GM19025 (cell line): ENCODE measurements around the gene SFTA2.

Source experiments
- ATAC-seq: cut with Tn5 transposase; IDR thresholded peaks from one replicate; pipeline ENCODE4 v1.9.1; 2021; ENCODE audit warnings: mild to moderate bottlenecking, low read depth, moderate library complexity; ENCODE audit not compliant: unreplicated experiment

SFTA2 gene

DNA sequence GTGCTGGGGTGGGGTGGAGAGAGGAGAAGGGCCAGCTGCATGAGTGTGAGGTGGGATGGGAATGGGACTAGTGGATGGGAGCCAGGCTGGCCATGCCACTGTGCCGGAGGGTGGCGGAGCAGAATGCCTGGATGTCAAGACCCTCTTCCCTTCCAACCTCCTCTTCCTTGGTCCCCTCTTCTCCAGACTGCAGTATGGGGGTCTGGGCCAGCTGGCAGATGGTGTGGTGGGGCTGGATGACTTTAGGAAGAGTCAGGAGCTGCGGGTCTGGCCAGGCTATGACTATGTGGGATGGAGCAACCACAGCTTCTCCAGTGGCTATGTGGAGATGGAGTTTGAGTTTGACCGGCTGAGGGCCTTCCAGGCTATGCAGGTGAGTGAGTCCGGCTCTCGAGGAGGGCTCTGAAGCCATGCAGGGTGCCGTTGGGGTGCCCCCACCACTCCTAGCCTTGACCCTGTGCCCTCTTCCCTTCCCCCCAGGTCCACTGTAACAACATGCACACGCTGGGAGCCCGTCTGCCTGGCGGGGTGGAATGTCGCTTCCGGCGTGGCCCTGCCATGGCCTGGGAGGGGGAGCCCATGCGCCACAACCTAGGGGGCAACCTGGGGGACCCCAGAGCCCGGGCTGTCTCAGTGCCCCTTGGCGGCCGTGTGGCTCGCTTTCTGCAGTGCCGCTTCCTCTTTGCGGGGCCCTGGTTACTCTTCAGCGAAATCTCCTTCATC, 40.0 kb downstream of the SFTA2 start:
- no peak for ATAC-seq

DNA sequence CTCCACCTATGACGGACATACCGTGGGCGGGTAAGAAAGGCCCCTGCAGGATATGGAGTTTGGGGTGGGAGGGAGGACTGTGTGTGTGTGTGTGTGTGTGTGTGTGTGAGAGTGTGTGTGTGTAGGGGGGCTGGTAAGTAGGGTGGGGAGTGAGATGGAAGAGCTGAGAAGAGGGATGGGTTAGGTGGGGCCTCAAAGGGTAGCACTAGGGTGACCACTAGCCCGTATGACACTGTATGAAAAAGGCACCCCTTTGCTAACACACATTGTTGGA, 40.6 kb downstream of the SFTA2 start:
- ATAC-seq, result no peak

DNA sequence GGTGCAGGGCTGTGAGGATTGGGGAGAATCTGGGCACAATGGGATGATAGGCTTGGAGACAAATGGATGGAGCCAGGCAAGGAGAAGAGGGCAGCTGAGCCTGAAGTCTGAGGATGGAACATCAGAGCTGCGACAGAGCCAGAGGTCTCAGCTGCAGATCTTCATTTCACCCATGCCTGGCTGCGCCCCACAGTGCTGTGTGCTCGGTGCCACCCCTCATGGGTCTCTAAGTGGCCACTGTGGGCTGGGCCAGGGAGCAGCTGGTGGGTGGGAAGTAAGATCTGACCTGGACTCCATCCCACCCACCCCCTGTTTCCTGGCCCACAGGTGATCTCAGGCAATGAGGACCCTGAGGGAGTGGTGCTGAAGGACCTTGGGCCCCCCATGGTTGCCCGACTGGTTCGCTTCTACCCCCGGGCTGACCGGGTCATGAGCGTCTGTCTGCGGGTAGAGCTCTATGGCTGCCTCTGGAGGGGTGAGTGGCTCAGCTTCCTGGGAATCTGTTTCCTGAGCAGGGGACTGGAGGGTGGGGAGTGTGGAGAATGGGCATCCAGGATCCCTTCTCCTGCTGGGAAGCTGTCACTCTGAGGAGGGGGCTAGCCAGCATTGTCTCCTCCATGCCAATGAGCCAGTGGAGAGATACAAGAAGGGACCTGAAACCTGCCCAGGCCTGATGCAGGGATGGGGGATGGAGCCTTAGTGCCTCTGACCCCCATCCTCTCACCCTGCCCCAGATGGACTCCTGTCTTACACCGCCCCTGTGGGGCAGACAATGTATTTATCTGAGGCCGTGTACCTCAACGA, 41.1 kb downstream of the SFTA2 start:
- ATAC-seq, result no peak

DNA sequence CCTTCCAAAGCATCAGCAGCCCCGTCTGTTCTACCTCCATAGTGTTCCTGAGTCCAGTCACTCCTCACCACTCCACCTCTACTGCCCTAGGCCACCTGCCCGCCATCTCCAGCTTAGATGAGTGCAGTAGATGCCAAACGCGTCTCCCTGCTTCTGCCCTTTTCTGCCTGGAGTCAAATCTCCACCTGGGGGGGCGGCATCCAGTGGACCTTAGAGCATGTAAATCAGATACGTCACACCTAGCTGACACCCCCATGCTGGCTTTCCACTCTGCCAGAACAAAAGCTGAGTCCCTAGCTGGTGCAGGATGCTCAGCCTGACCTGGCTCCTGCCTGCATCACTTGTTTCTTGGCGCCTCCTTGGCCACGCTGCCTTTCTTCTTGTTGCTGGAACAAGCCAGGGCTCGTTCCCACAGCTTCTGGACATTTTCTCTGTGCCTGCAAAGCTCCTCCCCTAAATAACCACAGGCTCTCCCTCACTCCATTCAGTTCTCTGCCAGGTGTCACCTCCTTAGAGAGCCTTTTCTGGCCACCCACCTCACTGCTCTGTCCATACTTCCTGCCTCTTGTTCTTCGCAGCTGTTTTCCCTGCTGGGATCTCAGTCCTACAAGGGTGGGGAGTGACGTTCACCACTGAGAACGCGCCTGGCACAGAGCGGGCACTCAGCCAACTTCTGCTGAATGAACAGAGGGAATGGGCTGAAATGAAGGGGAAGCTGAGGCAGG, 41.9 kb downstream of the SFTA2 start:
- ATAC-seq, result no peak

DNA sequence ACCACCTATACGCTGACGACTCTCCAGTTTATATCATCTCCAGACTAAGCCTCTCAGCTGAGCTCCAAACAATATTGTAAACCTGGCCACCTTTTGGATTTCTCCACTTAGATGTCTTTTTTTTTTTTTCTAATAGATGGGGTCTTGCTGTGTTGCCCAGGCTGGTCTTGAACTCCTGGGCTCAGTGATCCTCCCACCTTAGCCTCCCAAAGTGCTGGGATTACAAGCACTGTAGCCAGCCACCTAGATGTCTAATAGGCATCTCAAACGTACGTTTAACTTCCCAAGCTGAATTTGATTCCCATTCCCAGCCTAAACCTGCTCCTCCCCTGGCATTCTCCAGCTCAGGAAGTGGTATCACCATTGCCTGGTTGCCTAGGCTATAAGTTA, 42.5 kb downstream of the SFTA2 start:
- ATAC-seq, result no peak

DNA sequence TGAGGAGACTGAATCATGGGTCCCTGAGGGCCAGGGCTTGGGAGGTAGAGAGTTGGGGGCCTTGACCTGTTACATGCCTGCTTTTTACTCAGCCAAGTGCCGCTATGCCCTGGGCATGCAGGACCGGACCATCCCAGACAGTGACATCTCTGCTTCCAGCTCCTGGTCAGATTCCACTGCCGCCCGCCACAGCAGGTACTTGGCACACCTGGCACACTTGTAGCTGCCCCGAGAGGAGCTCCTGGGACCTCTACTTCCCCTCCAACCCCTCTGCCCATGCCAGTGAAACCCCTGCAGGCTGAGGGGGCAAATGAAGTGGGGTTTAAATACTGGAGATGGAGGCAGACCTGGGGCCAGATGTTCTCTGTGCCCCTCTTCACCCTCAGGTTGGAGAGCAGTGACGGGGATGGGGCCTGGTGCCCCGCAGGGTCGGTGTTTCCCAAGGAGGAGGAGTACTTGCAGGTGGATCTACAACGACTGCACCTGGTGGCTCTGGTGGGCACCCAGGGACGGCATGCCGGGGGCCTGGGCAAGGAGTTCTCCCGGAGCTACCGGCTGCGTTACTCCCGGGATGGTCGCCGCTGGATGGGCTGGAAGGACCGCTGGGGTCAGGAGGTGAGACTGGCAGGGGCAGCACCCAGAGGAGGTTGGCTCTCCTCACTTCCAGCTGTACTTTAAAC, 43.0 kb downstream of the SFTA2 start:
- ATAC-seq, result no peak

DNA sequence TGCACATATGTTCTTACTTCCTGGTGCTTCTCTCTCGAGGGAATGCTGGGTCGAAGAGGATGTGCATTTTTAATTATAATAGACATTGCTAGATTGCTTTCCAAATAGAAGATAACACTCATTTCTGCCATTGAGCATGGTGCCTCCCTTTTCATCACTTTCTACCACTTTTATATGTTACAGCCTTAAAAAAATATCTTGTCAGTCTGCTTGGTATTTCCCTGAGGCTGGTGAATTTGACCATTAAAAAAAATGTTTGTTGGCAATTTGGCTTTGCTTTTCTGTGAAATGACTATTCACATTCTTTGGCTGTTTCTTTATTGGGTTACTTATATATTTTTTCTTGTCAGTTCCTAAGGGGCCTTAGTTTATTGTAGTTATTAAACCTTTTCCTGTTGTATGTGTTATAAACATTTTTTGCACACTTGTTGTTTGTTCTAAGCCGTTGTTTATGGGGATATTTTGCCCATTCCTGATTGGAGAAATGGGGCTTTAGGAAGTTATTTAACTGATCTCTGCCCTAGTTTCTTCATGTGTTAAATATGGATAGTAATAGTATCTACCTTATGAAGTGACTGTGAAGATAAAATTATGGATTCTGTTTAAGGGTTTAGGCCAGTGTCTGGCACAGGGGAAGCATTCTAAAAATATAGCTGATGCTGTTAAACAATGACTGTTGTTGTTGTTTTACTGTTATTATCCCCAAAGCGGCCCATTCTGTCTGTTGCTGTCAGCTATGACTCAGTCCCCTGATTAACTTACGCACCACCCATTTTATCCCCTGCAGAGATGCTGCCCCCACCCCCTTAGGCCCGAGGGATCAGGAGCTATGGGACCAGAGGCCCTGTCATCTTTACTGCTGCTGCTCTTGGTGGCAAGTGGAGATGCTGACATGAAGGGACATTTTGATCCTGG, 43.8 kb downstream of the SFTA2 start:
- no peak for ATAC-seq

DNA sequence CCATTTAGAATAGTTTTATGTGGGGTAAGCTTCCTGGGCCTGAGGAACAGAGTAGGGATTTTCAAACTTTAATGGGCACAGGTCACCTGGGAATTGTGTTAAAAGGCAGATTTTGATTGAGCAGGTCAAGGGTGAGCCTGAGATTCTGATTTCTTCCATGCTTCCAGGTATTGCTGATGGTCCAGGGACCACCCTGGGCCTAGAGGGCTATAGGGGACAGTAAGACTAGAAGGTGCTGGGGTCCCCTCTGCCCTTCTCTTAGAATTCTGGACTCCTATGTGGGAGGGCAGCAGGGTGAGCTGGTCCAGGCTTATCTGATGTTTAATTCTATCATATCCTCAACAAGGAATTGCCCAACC, 45.1 kb downstream of the SFTA2 start:
- no peak for ATAC-seq

DNA sequence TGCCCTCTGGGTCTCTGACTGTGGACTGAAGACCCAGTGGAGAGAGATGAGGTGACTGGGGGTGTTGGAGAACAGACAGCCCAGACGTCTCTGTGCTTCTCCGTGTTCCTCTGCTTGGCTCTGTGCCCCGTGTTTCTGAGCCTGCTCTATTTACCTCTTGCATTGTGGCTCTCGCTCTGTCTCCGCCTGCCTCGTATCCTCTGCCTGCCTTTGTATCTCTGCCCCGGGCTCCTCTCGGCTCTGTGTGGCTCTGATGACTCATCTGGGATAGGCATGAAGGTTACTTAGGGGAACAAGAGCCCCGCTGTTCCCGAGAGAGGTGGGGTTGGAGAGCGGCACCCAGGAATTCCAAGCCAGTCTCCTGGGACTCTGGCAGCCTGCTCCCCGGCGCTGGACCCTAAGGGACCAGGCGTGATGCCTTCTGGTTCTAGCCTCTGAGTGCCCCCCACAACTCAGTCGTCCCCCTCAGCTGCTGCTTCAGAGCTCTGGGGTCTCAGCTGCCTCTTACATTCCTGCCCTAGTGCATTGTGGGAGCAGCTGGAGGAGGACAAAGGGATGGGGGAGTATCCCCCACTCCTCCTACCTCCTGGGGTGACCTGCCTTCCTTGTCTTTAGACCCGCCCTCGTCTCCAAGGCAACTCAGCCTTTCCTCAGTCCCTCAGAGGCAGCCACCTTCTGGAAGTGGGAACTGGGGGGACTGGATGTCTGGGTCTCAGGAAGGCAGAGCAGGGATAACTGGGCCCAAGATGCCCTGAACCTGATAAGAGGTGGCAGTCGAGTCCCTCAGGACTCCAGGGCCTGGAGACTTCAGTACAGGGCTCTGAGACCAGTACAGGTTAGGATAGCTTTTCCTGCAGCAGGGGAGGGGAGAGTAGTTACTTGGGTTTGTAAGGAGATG, 45.7 kb downstream of the SFTA2 start:
- no peak for ATAC-seq

DNA sequence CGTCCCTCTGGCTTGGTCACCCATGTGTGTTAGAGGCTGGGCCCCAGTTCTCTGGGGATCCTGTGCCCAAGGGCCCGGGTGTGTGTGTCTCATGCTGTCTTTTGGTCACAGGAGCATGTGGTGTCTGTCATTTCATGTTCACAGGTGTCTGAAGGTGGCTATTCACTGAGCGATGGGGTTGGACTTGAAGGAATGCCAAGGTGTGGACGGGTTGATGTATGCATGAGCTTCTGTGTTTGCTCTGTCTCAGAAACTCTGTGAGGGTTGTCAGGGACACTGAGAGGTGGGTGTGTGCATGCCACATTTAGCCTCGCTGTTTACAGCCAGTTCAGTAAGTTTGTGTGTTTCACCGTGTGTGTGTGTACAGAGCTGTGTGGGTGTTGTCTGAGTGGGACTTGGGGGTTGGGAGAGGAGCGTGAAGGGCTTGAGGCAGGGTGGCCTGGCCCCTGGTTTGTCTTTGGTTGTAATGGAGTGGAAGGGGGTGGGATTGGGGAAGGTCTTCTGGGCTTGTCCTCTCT, 46.4 kb downstream of the SFTA2 start:
- ATAC-seq, result no peak

DNA sequence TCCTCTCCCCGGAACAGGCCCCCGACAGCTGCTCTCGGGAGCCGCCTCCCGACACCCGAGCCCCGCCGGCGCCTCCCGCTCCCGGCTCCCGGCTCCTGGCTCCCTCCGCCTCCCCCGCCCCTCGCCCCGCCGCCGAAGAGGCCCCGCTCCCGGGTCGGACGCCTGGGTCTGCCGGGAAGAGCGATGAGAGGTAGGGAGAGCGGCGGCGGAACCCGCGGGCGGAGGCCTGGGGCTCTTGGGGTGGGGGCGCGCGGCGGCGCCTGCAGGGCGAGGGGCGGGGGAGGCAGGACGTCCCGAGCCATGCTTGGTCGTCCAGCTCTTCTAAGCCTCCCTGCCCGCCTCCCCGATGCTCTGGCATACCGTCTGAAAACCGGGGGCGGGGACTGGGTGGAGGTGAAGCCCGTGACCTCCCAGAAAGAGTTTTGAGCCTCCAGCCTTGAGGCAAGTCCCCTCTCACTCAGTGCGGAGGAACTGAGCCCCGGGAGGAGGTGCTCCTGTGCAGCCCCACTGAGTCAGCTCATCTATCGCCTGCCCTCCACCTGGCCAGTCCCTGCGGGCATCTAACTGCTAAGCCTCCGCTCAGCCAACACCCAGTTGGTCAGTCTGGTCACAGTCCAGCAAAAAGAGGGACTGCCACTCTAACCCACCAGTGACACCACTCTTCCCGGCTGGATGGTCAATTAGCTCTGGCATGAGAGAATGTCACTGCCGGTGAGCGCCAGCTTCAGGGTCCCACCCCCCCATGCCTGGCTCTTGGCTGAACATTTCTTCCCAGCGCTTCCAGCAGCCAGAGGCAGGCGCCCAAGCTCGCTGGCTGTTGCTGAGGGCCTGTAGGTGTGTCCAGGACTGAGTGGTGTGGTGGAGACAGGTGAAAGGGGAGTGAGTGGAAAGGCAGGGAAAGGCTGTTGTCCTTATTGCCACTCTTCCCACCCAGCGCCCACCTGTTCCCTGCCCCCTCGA, 47.2 kb downstream of the SFTA2 start:
- ATAC-seq, result no peak

DNA sequence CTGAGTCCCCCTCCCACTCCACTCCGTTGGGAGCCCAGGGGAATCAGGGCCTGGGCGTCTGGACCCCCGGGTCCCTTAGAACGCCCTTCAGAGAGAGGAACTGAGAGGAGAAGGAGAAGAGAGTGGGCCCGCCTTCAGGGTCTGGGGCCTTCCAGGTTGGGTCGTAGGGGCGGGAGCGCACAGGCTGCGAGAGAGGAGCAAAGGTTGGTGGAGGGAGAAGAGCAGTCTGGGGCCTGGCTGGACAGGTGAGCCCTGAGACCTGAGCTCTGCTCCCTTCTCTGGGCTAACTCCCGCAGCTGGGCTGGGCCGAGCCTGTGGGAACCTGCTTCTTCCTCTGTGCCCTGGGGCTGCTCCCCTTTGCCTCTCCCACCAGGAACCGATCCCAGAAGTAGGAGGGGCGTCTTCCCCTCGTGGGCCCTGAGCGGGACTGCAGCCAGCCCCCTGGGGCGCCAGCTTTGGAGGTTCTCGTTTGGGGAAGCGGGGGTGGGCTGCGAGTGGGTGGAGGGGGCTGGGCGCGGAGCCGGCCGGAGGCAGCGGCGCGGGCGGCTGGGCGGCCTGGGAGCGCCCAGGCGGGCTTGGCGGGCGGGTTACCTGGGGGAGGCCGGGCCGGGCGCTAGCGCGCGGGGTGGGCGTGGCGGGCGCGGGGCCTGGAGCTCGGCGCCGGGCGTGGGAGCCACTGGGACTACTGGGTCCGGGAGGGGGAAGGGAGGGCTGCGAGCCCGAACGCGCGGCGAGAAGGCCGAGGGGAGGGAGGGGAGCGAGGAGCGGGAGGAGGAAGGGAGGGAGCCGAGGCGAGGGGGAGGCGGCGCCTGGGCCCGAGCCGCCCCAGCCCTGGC, 48.1 kb downstream of the SFTA2 start, which contains the start of gene DDR1:
DDR1 (plus strand) TSS at position 835 of the 836 bp plus-strand sequence. CDS start 4,211 bp downstream, outside the sequence.
- no peak for ATAC-seq

DNA sequence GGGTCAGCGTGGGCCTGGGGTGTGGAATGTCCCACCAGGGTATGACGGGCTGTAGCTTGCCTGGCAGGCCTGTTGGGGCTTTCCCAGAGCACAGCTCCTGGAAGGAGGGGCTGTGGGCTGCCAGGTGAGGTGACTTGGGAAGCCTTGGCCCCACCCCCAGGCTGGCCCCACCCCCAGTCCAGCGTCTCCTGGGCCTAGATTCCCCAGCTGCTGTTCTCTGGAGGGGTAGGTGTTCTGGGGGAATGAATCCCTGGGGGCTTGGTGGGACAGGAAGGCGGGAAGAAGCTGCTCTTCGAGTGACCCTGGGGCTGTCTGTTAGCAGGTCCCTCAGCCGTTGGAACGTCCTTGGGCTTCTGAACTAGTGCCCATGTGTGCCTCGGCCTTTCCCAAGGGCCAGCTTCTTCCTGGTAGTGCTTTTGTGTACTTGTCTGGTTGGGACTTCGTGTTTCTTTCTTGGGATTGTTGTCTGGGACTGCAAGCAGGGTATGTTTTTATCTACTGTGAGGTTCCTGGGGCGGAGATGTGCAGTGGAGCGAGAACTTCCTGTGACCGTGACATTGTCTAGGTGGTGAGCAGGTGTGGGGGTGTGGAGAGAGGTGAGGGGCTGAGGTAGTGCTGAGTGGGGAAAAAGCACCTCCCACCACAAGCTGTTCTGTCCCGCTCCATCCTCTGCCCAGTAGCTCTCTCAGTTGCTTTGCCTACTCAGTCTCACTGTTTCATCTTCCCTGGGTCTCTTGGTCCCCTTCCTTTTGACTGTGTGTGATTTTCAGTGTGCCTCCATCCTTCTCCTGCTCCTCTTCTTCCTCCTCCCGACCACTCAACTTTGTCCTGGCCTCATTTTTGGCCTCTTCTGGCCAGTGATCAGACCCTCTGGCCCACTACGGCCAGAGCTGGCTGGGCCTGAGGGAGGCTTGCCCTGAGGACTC, 48.9 kb downstream of the SFTA2 start:
- no peak for ATAC-seq

DNA sequence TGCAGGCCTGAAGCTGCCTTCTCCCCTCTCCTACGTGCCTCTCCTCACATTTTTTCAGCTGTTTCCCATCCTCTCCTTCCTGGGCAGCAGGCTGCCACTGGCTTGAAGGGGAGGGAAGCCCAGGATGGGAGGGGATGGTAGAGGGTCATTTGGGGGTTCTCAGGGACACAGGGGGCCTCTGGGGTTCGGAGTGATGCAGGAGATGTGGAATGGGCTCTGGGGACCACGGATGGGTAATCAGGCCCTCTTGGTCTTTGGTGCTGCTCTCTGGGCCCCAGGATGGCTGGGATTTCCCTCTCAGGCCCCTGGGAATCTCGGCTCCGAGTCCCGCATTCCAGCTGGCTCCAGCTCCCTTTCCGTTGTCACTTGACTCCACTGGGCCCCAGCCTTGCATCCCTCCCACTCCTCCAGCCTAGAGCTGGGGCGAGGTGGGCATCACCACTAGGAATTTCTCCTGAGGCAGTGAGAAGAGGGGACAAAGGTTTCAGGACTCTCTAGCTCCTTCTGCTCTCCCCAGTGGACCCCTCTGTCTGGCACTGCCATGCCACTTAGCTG, 49.7 kb downstream of the SFTA2 start:
- no peak for ATAC-seq

DNA sequence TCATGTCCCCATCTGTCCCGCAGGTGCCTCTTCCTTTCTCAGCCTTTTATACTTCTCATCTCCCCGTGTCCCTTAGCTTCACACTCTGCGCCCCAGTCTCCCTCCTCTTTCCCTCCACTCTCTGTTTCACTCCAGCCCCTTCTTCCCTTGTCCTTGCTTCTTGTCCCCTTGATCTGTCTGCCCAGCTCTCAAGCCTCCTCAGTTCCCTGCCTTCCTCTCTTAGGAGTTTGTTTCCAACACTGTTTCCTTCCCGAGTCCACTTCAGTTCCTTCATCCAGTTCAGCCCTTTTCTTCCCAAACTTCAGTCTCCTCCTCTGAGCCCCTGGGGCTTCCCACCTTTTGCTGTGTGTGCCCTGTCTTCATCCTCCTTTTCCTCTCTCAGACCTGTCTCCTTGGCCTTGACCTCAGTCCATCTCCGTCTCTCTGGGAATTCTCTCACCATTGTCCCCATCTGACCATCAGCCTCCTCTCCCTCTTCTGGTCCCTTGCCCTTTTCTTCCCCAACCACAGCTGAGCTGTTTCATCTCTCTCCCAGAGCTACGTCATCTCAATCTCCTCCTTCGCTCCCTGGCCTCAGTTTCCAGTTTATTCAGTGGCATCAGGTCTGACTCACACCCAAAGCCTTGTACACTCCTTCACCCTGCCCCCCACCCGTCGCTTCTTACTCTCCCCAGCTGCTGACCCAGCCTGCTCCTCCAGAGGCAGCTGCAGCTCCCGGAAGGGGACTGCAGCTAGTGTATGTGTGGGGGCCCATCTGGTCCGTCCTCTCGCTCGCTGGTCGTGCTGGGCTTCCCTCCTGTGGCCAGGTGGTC, 50.4 kb downstream of the SFTA2 start:
- no peak for ATAC-seq
